ENCODE measurements around the gene DAB2IP. TPM values are rescaled to one million over a fixed set of nuclear protein-coding genes. Genes with fewer than 3 reads are reported as not detected.

The DAB2IP gene
- total RNA-seq, 6 experiments from 2014 or later: 23.0 to 28.2 (median 25.7) TPM

DNA sequence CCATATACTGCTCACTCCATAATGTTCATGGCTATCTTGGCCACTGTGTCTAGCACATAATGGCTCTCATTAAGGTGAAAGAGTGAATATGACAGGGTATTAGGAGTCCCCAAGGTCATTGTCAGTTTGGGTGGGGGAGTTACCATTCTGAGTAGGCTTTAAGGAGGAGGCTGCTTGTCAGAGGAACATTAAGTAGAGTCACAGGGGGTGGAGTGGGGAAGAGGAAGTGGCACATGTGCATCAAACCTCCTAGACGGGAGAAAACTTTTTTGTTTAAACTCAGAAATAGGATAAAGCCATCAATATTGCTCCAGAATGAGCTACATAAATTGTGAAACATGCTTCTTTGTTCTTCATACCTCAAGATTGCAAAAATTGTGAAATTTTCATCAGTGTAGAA, 45.5 kb downstream of the DAB2IP start:
- DNase-seq: no peak
- Mint-ChIP-seq H3K36me3 (ENCODE audit: low read depth) (no peaks in the 10 kb centered on the region), H3K27ac (no peak overlapping the region), H3K27me3 (ENCODE audit: insufficient read depth) (no peaks in the 10 kb centered on the region), H3K4me1 (ENCODE audit: low read depth) (peaks cover 34% of the 10 kb centered on the region), H3K4me3 (no peak overlapping the region), H3K9me3 (no peaks in the 10 kb centered on the region)
- TF ChIP-seq, protein P1, sequence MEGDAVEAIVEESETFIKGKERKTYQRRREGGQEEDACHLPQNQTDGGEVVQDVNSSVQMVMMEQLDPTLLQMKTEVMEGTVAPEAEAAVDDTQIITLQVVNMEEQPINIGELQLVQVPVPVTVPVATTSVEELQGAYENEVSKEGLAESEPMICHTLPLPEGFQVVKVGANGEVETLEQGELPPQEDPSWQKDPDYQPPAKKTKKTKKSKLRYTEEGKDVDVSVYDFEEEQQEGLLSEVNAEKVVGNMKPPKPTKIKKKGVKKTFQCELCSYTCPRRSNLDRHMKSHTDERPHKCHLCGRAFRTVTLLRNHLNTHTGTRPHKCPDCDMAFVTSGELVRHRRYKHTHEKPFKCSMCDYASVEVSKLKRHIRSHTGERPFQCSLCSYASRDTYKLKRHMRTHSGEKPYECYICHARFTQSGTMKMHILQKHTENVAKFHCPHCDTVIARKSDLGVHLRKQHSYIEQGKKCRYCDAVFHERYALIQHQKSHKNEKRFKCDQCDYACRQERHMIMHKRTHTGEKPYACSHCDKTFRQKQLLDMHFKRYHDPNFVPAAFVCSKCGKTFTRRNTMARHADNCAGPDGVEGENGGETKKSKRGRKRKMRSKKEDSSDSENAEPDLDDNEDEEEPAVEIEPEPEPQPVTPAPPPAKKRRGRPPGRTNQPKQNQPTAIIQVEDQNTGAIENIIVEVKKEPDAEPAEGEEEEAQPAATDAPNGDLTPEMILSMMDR (IDR thresholded peaks at IDR 0.05): no peak

DNA sequence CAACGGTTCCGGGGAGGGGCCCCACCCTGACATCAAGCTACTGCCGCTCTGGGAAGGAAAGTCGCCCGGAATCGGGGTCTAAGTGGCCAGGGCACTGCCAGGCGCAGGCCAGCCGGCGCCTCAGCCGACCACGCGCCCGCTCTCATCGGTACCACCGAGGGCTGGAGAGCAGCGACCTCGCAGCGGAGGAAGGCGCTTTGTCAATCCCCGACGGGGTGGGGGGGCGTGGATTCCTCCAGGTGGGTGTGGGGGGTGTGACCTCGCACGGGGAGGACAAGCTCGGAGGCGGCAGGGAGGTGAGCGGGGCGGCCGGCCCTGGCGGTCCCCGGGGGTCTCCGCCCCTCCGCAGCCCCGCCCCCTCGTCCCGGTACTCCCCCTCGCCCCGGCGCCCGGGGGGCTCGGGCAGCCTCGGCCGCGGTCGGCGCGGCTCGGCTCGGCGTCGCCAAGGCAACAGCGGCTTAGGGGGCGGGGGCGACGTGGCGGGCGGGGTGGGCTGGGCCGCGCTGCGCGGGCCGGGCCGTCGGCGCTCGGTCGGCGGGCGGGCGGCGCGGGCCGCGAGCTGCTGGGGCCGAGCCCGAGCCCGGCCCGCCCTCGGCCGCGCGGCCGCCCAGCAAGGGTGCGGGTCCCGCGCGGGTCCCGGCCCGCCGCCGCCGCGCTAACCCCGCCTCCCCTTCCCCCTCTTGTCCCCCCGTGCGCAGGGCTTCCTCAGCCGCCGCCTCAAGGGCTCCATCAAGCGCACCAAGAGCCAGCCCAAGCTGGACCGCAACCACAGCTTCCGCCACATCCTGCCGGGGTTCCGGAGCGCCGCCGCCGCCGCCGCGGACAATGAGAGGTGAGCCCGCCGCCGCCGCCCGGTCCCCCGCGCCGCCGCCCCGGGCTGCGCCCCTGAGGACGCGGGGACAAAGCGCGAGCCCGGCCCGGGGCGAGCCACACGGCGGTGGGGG, 47.5 kb downstream of the DAB2IP start:
- H3K4me3 Mint-ChIP-seq: peak overlapping the region; percentile 82
- no peak overlapping the region for H3K27ac Mint-ChIP-seq
- DNase-seq: peak; percentile 25
- H3K9me3 Mint-ChIP-seq: no peaks in the 10 kb centered on the region
- TF ChIP-seq, protein P1 (IDR thresholded peaks at IDR 0.05): no peak
- H3K4me1 Mint-ChIP-seq (ENCODE audit: low read depth): peaks cover 21% of the 10 kb centered on the region
- H3K36me3 Mint-ChIP-seq (ENCODE audit: low read depth): no peaks in the 10 kb centered on the region
- H3K27me3 Mint-ChIP-seq (ENCODE audit: insufficient read depth): no peaks in the 10 kb centered on the region; the same call in 1 of the 2 replicates

DNA sequence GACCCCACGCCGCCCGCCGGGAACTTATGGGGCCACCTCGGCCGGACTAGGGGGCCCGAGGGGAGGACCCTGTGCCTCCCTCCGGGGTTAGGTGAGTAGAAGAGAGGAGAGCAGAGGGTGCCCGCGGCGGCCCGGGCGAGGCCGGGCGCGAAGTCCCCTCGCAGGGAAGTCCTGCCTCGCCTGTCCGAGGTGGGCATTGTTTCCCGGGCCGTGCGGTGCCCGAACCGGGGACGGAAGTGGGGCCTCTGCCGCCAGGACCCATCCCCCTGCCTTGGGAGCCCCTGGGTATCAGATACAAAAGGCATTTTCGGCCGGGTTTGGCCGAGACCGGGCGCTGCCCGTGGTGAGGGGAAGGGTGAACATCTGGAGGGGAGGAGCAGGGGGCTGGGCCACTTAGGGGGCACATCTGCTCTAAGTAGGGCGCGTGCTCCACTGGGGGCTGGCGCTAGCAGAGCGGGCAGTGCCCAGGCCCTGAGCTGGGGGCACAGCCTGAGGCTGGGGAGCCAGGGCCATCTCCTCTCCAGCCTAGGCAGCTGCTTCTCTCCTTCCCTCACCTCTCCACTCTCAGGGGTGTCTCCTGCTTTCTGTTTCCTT, 48.2 kb downstream of the DAB2IP start:
- peaks cover 21% of the 10 kb centered on the region for H3K4me1 Mint-ChIP-seq (ENCODE audit: low read depth)
- peak overlapping the region; percentile 68 for H3K27ac Mint-ChIP-seq
- H3K27me3 Mint-ChIP-seq (ENCODE audit: insufficient read depth): no peaks in the 10 kb centered on the region; the same call in 1 of the 2 replicates
- no peaks in the 10 kb centered on the region for H3K36me3 Mint-ChIP-seq (ENCODE audit: low read depth)
- no peaks in the 10 kb centered on the region for H3K9me3 Mint-ChIP-seq
- no peak for DNase-seq
- peak overlapping the region; percentile 82 for H3K4me3 Mint-ChIP-seq
- TF ChIP-seq, protein P1 (IDR thresholded peaks at IDR 0.05): no peak

DNA sequence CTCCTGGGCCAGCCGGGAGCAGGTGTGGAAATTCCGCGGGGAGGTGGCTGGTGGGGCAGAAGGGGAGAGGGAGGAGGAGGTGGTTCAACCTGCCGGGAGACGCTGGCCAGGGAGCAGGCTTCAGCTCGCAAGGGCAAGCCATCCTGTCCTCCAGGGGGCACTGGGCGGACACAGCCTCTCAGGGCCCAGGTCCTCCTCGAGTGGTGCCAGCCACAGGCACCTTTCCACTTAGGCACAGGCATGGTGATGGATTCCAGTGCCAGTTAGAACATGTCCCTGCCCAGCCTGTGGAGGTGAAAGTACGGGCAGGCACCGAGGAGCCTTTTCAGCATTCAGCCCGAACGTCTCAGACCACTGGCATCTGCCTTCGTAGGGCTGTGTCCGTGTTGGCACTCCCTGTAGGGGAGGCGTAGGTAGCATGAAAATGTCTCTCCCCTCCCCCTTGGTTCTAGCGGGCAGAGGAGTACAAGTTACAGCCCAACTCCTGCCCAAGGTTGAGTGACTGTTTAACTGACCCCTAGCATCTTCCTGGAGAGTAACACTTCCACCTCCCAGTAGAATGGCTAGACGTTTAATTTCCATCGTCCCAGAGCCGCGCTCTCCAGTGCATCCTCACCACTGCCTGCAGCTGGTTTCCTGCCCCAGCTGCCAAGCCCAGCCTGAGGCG, 48.9 kb downstream of the DAB2IP start:
- Mint-ChIP-seq H3K27me3 (ENCODE audit: insufficient read depth) (no peaks in the 10 kb centered on the region; the same call in 1 of the 2 replicates), H3K4me3 (peak overlapping the region; percentile 82), H3K27ac (peak overlapping the region; percentile 68), H3K4me1 (ENCODE audit: low read depth) (peaks cover 21% of the 10 kb centered on the region), H3K9me3 (no peaks in the 10 kb centered on the region), H3K36me3 (ENCODE audit: low read depth) (no peaks in the 10 kb centered on the region)
- peak; percentile 24 for DNase-seq
- TF ChIP-seq, protein P1 (IDR thresholded peaks at IDR 0.05): peak; percentile 76

DNA sequence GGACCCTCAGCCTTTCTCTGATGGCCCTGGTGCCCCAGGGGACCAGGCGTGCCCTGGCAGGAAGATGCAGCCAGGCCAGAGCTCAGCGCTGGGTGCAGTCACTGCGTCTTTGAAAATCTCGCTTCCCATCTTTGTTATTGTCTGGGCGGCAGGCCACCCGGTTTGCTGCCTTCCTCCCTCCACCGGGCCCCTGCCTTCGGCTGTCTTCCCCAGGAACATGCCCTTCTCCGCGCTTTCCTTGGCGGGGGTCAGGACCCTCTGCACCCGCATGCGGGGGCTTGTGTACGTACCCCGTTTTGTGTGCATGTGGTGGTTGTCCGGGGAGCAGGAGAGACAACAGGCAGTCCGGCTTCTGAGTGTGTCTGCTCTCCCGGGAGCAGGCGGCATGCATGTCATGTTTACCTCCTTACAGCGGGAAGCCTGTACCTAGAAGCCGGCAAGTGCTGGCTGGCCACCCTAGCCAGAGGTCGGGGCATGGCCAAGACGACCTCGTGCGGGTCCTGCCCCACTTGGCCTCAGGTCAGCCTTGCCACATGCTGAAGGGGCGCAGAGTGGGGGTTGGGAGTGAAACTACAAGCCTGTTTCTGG, 49.5 kb downstream of the DAB2IP start:
- Mint-ChIP-seq H3K27ac (no peak overlapping the region; the same call in 1 of the 2 replicates), H3K4me1 (ENCODE audit: low read depth) (peaks cover 21% of the 10 kb centered on the region), H3K36me3 (ENCODE audit: low read depth) (no peaks in the 10 kb centered on the region), H3K9me3 (no peaks in the 10 kb centered on the region), H3K27me3 (ENCODE audit: insufficient read depth) (no peaks in the 10 kb centered on the region; the same call in 1 of the 2 replicates), H3K4me3 (peak overlapping the region; percentile 82)
- TF ChIP-seq, protein P1 (IDR thresholded peaks at IDR 0.05): no peak
- no peak for DNase-seq
